ENCODE measurements around the gene CAMSAP3.
"Not testable (repeated sequence)": the region's sequence is repeated elsewhere in the genome, so short reads cannot be mapped to it uniquely, and the experiment has no call there.

CAMSAP3 gene

GRCh38 chr19:7595466-7596133 is at the start of gene CAMSAP3:
Gene CAMSAP3 (plus strand): TSS chr19:7595863. CDS start chr19:7596003, 140 bp downstream.
- peak; percentile 54 for DNase-seq

- DNase-seq, result no peak
Observed at GRCh38 chr19:7545904-7546303, 49.8 kb upstream of the CAMSAP3 start.

- DNase-seq, result no peak
Observed at GRCh38 chr19:7547159-7547558, 48.5 kb upstream of the CAMSAP3 start.

GRCh38 chr19:7549429-7550148 is 46.1 kb upstream of the CAMSAP3 start:
- DNase-seq, result no peak

- no peak for DNase-seq
Observed at GRCh38 chr19:7550169-7550770, 45.4 kb upstream of the CAMSAP3 start.

- peak; percentile 43 for DNase-seq
Observed at GRCh38 chr19:7550987-7551761, 44.5 kb upstream of the CAMSAP3 start.

GRCh38 chr19:7552781-7553180 is 42.9 kb upstream of the CAMSAP3 start:
- no peak for DNase-seq

GRCh38 chr19:7554565-7554964 is 41.1 kb upstream of the CAMSAP3 start:
- DNase-seq, result no peak

GRCh38 chr19:7554990-7555864 is 40.4 kb upstream of the CAMSAP3 start:
- DNase-seq, result peak; percentile 26

GRCh38 chr19:7556696-7557315 is 38.9 kb upstream of the CAMSAP3 start:
- no peak for DNase-seq

- DNase-seq, result no peak
Observed at GRCh38 chr19:7558667-7559066, 37.0 kb upstream of the CAMSAP3 start.

- DNase-seq, result no peak
Observed at GRCh38 chr19:7559102-7559501, 36.6 kb upstream of the CAMSAP3 start.

GRCh38 chr19:7560255-7560654 is 35.4 kb upstream of the CAMSAP3 start:
- DNase-seq, result no peak

GRCh38 chr19:7561325-7561724 is 34.3 kb upstream of the CAMSAP3 start:
- no peak for DNase-seq

- DNase-seq, result no peak
Observed at GRCh38 chr19:7562646-7563393, 32.8 kb upstream of the CAMSAP3 start.

- DNase-seq, result no peak
Observed at GRCh38 chr19:7564866-7565265, 30.8 kb upstream of the CAMSAP3 start.

- no peak for DNase-seq
Observed at GRCh38 chr19:7565332-7565731, 30.3 kb upstream of the CAMSAP3 start.

GRCh38 chr19:7570761-7571160 is 24.9 kb upstream of the CAMSAP3 start:
- DNase-seq, result no peak

- DNase-seq, result no peak
Observed at GRCh38 chr19:7575434-7576040, 20.1 kb upstream of the CAMSAP3 start.

- not testable (repeated sequence) for DNase-seq
Observed at GRCh38 chr19:7577422-7577821, 18.2 kb upstream of the CAMSAP3 start.

- DNase-seq, result no peak
Observed at GRCh38 chr19:7578127-7578526, 17.5 kb upstream of the CAMSAP3 start.
